ENCODE measurements around the gene MRGPRE.

GRCh38 chr11:3218483-3219280 is 13.5 kb downstream of the MRGPRE start, which contains the start of gene MRGPRG:
- TF ChIP-seq, protein P1, sequence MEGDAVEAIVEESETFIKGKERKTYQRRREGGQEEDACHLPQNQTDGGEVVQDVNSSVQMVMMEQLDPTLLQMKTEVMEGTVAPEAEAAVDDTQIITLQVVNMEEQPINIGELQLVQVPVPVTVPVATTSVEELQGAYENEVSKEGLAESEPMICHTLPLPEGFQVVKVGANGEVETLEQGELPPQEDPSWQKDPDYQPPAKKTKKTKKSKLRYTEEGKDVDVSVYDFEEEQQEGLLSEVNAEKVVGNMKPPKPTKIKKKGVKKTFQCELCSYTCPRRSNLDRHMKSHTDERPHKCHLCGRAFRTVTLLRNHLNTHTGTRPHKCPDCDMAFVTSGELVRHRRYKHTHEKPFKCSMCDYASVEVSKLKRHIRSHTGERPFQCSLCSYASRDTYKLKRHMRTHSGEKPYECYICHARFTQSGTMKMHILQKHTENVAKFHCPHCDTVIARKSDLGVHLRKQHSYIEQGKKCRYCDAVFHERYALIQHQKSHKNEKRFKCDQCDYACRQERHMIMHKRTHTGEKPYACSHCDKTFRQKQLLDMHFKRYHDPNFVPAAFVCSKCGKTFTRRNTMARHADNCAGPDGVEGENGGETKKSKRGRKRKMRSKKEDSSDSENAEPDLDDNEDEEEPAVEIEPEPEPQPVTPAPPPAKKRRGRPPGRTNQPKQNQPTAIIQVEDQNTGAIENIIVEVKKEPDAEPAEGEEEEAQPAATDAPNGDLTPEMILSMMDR (IDR thresholded peaks at IDR 0.05; ENCODE audit: low read depth, low read length, missing input control) = no peak
- TF ChIP-seq ATF3 (IDR thresholded peaks at IDR 0.05) (no peak), REST (IDR thresholded peaks at IDR 0.05) (no peak), HNF4G (IDR thresholded peaks at IDR 0.05) (no peak), MAX (IDR thresholded peaks at IDR 0.05) (no peak), RAD21 (IDR thresholded peaks at IDR 0.05) (no peak), EGR1 (IDR thresholded peaks at IDR 0.05; ENCODE audit: low read depth in 2 of 2) (no peak), RXRA (IDR thresholded peaks at IDR 0.05) (no peak), JUND (IDR thresholded peaks at IDR 0.05) (no peak), GABPA (IDR thresholded peaks at IDR 0.05 in 1 of 2, conservative IDR thresholded peaks at IDR 0.05 in 1 of 2) (no peak), TAF1 (conservative IDR thresholded peaks at IDR 0.05) (no peak), NR2F2 (IDR thresholded peaks at IDR 0.05) (no peak)
- TF ChIP-seq, protein P2, sequence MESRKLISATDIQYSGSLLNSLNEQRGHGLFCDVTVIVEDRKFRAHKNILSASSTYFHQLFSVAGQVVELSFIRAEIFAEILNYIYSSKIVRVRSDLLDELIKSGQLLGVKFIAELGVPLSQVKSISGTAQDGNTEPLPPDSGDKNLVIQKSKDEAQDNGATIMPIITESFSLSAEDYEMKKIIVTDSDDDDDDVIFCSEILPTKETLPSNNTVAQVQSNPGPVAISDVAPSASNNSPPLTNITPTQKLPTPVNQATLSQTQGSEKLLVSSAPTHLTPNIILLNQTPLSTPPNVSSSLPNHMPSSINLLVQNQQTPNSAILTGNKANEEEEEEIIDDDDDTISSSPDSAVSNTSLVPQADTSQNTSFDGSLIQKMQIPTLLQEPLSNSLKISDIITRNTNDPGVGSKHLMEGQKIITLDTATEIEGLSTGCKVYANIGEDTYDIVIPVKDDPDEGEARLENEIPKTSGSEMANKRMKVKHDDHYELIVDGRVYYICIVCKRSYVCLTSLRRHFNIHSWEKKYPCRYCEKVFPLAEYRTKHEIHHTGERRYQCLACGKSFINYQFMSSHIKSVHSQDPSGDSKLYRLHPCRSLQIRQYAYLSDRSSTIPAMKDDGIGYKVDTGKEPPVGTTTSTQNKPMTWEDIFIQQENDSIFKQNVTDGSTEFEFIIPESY (IDR thresholded peaks at IDR 0.05) = no peak
